Esophagus squamous epithelium (tissue), 4 donors: ENCODE data around the gene GLG1.

Experiments used
- POLR2A ChIP-seq, 4 donors: fragments of 450-650 bp; IDR thresholded peaks; one replicate each; pipeline ENCODE4 v1.6.1; 2017; ENCODE audit warnings: antibody characterized with exemption in 4 of 4, mild to moderate bottlenecking in 4 of 4, moderate library complexity in 3 of 4
- TF ChIP-seq, protein P1 (sequence below), 6 experiments: fragments of 450-650 bp in 4 of 6; fragments of 200-600 bp in 2 of 6; sonication (generic) in 2 of 6; IDR thresholded peaks; one replicate each; pipeline ENCODE4 v1.5.1; 2016 to 2019; ENCODE audit warnings: antibody characterized with exemption in 6 of 6, mild to moderate bottlenecking in 4 of 6, moderate library complexity in 4 of 6

DNA sequence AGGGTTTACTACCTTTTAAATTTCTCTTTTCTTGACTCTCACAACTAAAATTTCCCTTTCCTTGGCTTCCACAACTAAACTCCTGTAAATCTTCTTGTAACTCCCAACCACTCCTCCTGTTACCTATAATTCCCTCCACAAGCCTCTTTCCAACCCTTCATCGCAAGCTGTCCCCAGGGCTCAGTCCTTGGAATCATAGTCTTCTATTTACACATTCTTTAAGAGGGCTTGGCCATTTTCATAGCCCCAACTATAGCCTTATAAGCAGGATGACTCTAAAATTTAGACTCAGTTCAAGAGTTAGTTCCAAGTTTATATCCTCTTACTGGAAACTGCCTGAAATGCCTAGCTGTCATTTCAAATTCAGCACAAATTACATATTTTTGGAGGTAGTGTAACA, 23.9 kb downstream of the GLG1 start:
- TF ChIP-seq, protein P1, sequence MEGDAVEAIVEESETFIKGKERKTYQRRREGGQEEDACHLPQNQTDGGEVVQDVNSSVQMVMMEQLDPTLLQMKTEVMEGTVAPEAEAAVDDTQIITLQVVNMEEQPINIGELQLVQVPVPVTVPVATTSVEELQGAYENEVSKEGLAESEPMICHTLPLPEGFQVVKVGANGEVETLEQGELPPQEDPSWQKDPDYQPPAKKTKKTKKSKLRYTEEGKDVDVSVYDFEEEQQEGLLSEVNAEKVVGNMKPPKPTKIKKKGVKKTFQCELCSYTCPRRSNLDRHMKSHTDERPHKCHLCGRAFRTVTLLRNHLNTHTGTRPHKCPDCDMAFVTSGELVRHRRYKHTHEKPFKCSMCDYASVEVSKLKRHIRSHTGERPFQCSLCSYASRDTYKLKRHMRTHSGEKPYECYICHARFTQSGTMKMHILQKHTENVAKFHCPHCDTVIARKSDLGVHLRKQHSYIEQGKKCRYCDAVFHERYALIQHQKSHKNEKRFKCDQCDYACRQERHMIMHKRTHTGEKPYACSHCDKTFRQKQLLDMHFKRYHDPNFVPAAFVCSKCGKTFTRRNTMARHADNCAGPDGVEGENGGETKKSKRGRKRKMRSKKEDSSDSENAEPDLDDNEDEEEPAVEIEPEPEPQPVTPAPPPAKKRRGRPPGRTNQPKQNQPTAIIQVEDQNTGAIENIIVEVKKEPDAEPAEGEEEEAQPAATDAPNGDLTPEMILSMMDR (IDR thresholded peaks at IDR 0.05): no peak
- TF ChIP-seq POLR2A (IDR thresholded peaks at IDR 0.05): no peak
